Esophagus squamous epithelium (tissue), 4 donors: Measurements from ENCODE around the gene TBX6.

Experiments
- CTCF ChIP-seq, 6 experiments: fragments of 450-650 bp in 4 of 6; fragments of 200-600 bp in 2 of 6; sonication (generic) in 2 of 6; IDR thresholded peaks; one replicate each; pipeline ENCODE4 v1.5.1; 2016 to 2019; ENCODE audit warnings: antibody characterized with exemption in 6 of 6, mild to moderate bottlenecking in 4 of 6, moderate library complexity in 4 of 6
- POLR2A ChIP-seq, 4 donors: fragments of 450-650 bp; IDR thresholded peaks; one replicate each; pipeline ENCODE4 v1.6.1; 2017; ENCODE audit warnings: antibody characterized with exemption in 4 of 4, mild to moderate bottlenecking in 4 of 4, moderate library complexity in 3 of 4

GRCh38 chr16:30083216-30084055, 8.3 kb downstream of the TBX6 start:
- TF ChIP-seq CTCF (IDR thresholded peaks at IDR 0.05), result no peak
- no peak for TF ChIP-seq POLR2A (IDR thresholded peaks at IDR 0.05)
